HEK293T (cell line): Measurements from ENCODE around the gene HGFAC.

Source experiments
- FOXM1 ChIP-seq: fragments of 450-650 bp; IDR thresholded peaks from 2 replicates; pipeline ENCODE4 v1.6.1; 2017; ENCODE audit warnings: mild to moderate bottlenecking, borderline replicate concordance
- TARDBP ChIP-seq: fragments of 450-650 bp; IDR thresholded peaks from 2 replicates; pipeline ENCODE4 v1.6.1; 2016
- ZNF384 ChIP-seq: fragments of 450-650 bp; IDR thresholded peaks from 2 replicates; pipeline ENCODE4 v1.6.1; 2016

- TF ChIP-seq FOXM1 (no peak), ZNF384 (no peak), TARDBP (no peak)
Observed at GRCh38 chr4:3458371-3458770, 16.6 kb downstream of the HGFAC start.
